ENCODE measurements around the gene NUBPL. TPM values are rescaled to one million over a fixed set of nuclear protein-coding genes. Genes with fewer than 3 reads are reported as not detected.

Gene NUBPL
- total RNA-seq, 1 experiment from 2014 or later: 5.7 TPM

- Histone ChIP-seq H3K27me3 (ENCODE audit: control insufficient read depth, insufficient read depth, low read length) (no peaks in the 10 kb centered on the region), H3K4me1 (ENCODE audit: control insufficient read depth, insufficient read depth, low read length) (no peaks in the 10 kb centered on the region), H3K4me3 (ENCODE audit: low read depth in 2 of 2, low read length in 2 of 2) (no peak overlapping the region), H3K36me3 (ENCODE audit: control insufficient read depth, insufficient read depth, low read length) (no peaks in the 10 kb centered on the region), H3K27ac (ENCODE audit: low read length) (no peak overlapping the region), H3K9me3 (ENCODE audit: control insufficient read depth, insufficient read depth, low read depth, low read length) (no peaks in the 10 kb centered on the region)
- in situ Hi-C loops (cut with HindIII; ENCODE audit: low pct_unique_long_range_greater_than_20kb, low sequenced_read_pairs) (no loop called here), intact Hi-C loops (cut with micrococcal nuclease; ENCODE audit: unreplicated experiment) (no loop called here)
- no peak for TF ChIP-seq POLR2AphosphoS5 (IDR thresholded peaks at IDR 0.05; ENCODE audit: low read depth, low read length)
- TF ChIP-seq SIN3A (IDR thresholded peaks at IDR 0.05; ENCODE audit: borderline replicate concordance, insufficient read depth, low read depth, low read length): no peak
- no peak for TF ChIP-seq TCF7L2 (IDR thresholded peaks at IDR 0.05; ENCODE audit: low read depth, low read length)
- TF ChIP-seq REST (IDR thresholded peaks at IDR 0.05; ENCODE audit: insufficient read depth in 1 of 2, low read depth in 2 of 2, low read length in 1 of 2): no peak
- TF ChIP-seq CTCF (IDR thresholded peaks at IDR 0.05): no peak
- POLR2A ChIA-PET: no interaction called here
- CTCF ChIA-PET: no interaction called here
- ATAC-seq (no peak), DNase-seq (ENCODE audit: low read depth, low spot score) (no peak)
- BruUV-seq (replicated peaks): no TSS peak
Observed at GRCh38 chr14:31895206-31895605, 334.0 kb downstream of the NUBPL start.

- ATAC-seq (no peak), DNase-seq (ENCODE audit: low read depth, low spot score) (no peak)
- H3K36me3 ChIP-seq (ENCODE audit: control insufficient read depth, insufficient read depth, low read length): no peaks in the 10 kb centered on the region
- intact Hi-C loops (cut with micrococcal nuclease; ENCODE audit: unreplicated experiment): no loop called here
- CTCF ChIA-PET: no interaction called here
- in situ Hi-C loops (cut with HindIII; ENCODE audit: low pct_unique_long_range_greater_than_20kb, low sequenced_read_pairs): no loop called here
- no TSS peak for BruUV-seq (replicated peaks)
- POLR2A ChIA-PET: no interaction called here
- no peak overlapping the region for H3K27ac ChIP-seq (ENCODE audit: low read length)
- no peaks in the 10 kb centered on the region for H3K4me1 ChIP-seq (ENCODE audit: control insufficient read depth, insufficient read depth, low read length)
- no peak for TF ChIP-seq REST (IDR thresholded peaks at IDR 0.05; ENCODE audit: insufficient read depth in 1 of 2, low read depth in 2 of 2, low read length in 1 of 2)
- no peak for TF ChIP-seq TCF7L2 (IDR thresholded peaks at IDR 0.05; ENCODE audit: low read depth, low read length)
- TF ChIP-seq SIN3A (IDR thresholded peaks at IDR 0.05; ENCODE audit: borderline replicate concordance, insufficient read depth, low read depth, low read length): no peak
- no peak for TF ChIP-seq POLR2AphosphoS5 (IDR thresholded peaks at IDR 0.05; ENCODE audit: low read depth, low read length)
- TF ChIP-seq CTCF (IDR thresholded peaks at IDR 0.05): no peak
- no peaks in the 10 kb centered on the region for H3K9me3 ChIP-seq (ENCODE audit: control insufficient read depth, insufficient read depth, low read depth, low read length)
- no peaks in the 10 kb centered on the region for H3K27me3 ChIP-seq (ENCODE audit: control insufficient read depth, insufficient read depth, low read length)
- no peak overlapping the region for H3K4me3 ChIP-seq (ENCODE audit: low read depth in 2 of 2, low read length in 2 of 2)
Observed at GRCh38 chr14:31895646-31896045, 334.4 kb downstream of the NUBPL start.
